ENCODE measurements around the gene NBL1. TPM values are rescaled to one million over a fixed set of nuclear protein-coding genes. Genes with fewer than 3 reads are reported as not detected.
A peak's percentile ranks its signal among the peaks of the same experiment; 100 is the strongest.

NBL1 gene
- total and polyA plus RNA-seq, 2 experiments from 2014 or later: 22.3 to 46.9 TPM

GRCh38 chr1:19651141-19651737 is 7.1 kb downstream of the NBL1 start:
- Histone ChIP-seq H4K20me1 (ENCODE audit: insufficient read depth, poor library complexity, severe bottlenecking) (no peaks in the 10 kb centered on the region), H3K4me1 (ENCODE audit: insufficient read depth) (no peaks in the 10 kb centered on the region), H3K27ac (no peak overlapping the region), H3K4me2 (peak overlapping the region; percentile 52), H3K4me3 (no peak overlapping the region), H3K27me3 (no peaks in the 10 kb centered on the region), H2AFZ (no peak overlapping the region), H3K36me3 (replicated peaks; ENCODE audit: insufficient read depth, low read depth) (no peaks in the 10 kb centered on the region), H3K79me2 (peaks cover 29% of the 10 kb centered on the region), H3K9me3 (ENCODE audit: low read depth) (no peaks in the 10 kb centered on the region), H3K9me2 (replicated peaks; ENCODE audit: insufficient read depth) (no peaks in the 10 kb centered on the region)
- TF ChIP-seq CTCF (IDR thresholded peaks at IDR 0.05; ENCODE audit: poor library complexity) (peak; percentile 77), EZH2 (IDR thresholded peaks at IDR 0.05; ENCODE audit: borderline replicate concordance) (no peak)
- peak; percentile 79 for DNase-seq (ENCODE audit: low spot score)
- 28% methylated on average over 10 of the region's 11 CpGs for WGBS (ENCODE audit: low lambda C conversion rate, missing lambda C conversion rate)

- WGBS (ENCODE audit: low lambda C conversion rate, missing lambda C conversion rate): 66% methylated on average over 5 of the region's 5 CpGs
- H2AFZ ChIP-seq: no peak overlapping the region
- no peaks in the 10 kb centered on the region for H3K9me3 ChIP-seq (ENCODE audit: low read depth)
- H3K9me2 ChIP-seq (replicated peaks; ENCODE audit: insufficient read depth): no peaks in the 10 kb centered on the region
- H3K36me3 ChIP-seq (replicated peaks; ENCODE audit: insufficient read depth, low read depth): no peaks in the 10 kb centered on the region
- DNase-seq (ENCODE audit: low spot score): no peak
- peaks cover 9% of the 10 kb centered on the region for H3K79me2 ChIP-seq
- H3K4me1 ChIP-seq (ENCODE audit: insufficient read depth): no peaks in the 10 kb centered on the region
- TF ChIP-seq EZH2 (IDR thresholded peaks at IDR 0.05; ENCODE audit: borderline replicate concordance) (no peak), EZH2phosphoT487 (IDR thresholded peaks at IDR 0.05; ENCODE audit: low read depth, severe bottlenecking, unreplicated experiment) (no peak), CTCF (IDR thresholded peaks at IDR 0.05; ENCODE audit: poor library complexity) (no peak)
- H3K27me3 ChIP-seq: no peaks in the 10 kb centered on the region
- no peak overlapping the region for H3K27ac ChIP-seq
- H3K4me2 ChIP-seq: no peak overlapping the region
- no peak overlapping the region for H3K4me3 ChIP-seq
- no peaks in the 10 kb centered on the region for H4K20me1 ChIP-seq (ENCODE audit: insufficient read depth, poor library complexity, severe bottlenecking)
Measured at GRCh38 chr1:19654386-19654785, 10.3 kb downstream of the NBL1 start.

- Histone ChIP-seq H3K4me2 (no peak overlapping the region), H2AFZ (no peak overlapping the region), H3K27me3 (no peaks in the 10 kb centered on the region), H3K4me1 (ENCODE audit: insufficient read depth) (no peaks in the 10 kb centered on the region), H3K36me3 (replicated peaks; ENCODE audit: insufficient read depth, low read depth) (no peaks in the 10 kb centered on the region), H3K27ac (no peak overlapping the region), H3K9me3 (ENCODE audit: low read depth) (no peaks in the 10 kb centered on the region), H3K9me2 (replicated peaks; ENCODE audit: insufficient read depth) (no peaks in the 10 kb centered on the region), H4K20me1 (ENCODE audit: insufficient read depth, poor library complexity, severe bottlenecking) (no peaks in the 10 kb centered on the region), H3K4me3 (no peak overlapping the region), H3K79me2 (peaks cover 4% of the 10 kb centered on the region)
- DNase-seq (ENCODE audit: low spot score): no peak
- WGBS (ENCODE audit: low lambda C conversion rate, missing lambda C conversion rate): 93% methylated on average over 13 of the region's 15 CpGs
- TF ChIP-seq EZH2phosphoT487 (IDR thresholded peaks at IDR 0.05; ENCODE audit: low read depth, severe bottlenecking, unreplicated experiment) (no peak), EZH2 (IDR thresholded peaks at IDR 0.05; ENCODE audit: borderline replicate concordance) (no peak), CTCF (IDR thresholded peaks at IDR 0.05; ENCODE audit: poor library complexity) (no peak)
Measured at GRCh38 chr1:19654886-19655717, 11.0 kb downstream of the NBL1 start.
